Breast epithelium (tissue), 4 donors: ENCODE results near the gene SHROOM3. TPM values are rescaled to one million over a fixed set of nuclear protein-coding genes. Genes with fewer than 3 reads are reported as not detected.
A peak's percentile ranks its signal among the peaks of the same experiment; 100 is the strongest.

Experiments used
- DNase-seq, 2 donors: peaks; one replicate each; pipeline ENCODE4 v3.0.0-alpha.2; 2019; ENCODE audit warnings: low spot score in 2 of 2
- H3K27ac ChIP-seq, 2 donors: fragments of 200-600 bp; sonication (generic) in 1 of 2; one replicate each; pipeline ENCODE4 v1.5.1; 2016 to 2019; ENCODE audit warnings: mild to moderate bottlenecking in 1 of 2
- H3K27me3 ChIP-seq, 2 donors: fragments of 200-600 bp; sonication (generic) in 1 of 2; one replicate each; pipeline versions ENCODE4 v1.5.1 to v1.6.0; 2017 to 2019; ENCODE audit warnings: control low read depth in 1 of 2, mild to moderate bottlenecking in 1 of 2
- H3K36me3 ChIP-seq: fragments of 200-600 bp; one replicate; pipeline ENCODE4 v1.5.1; 2019
- H3K4me1 ChIP-seq, 2 donors: fragments of 200-600 bp; sonication (generic); one replicate each; pipeline ENCODE4 v1.5.1; 2016 to 2019; ENCODE audit warnings: control low read depth in 1 of 2
- H3K4me3 ChIP-seq, 3 donors: fragments of 200-600 bp; sonication (generic); 1 replicate in 2 of 3; 2 replicates in 1 of 3; pipeline ENCODE4 v1.5.1; 2016 to 2019; ENCODE audit warnings: mild to moderate bottlenecking in 3 of 3, moderate library complexity in 2 of 3
- H3K9me3 ChIP-seq, 2 donors: fragments of 200-600 bp; sonication (generic) in 1 of 2; one replicate each; pipeline ENCODE4 v1.5.1; 2016 to 2019; ENCODE audit warnings: control low read depth in 1 of 2
- POLR2A ChIP-seq: fragments of 450-650 bp; IDR thresholded peaks from one replicate; pipeline ENCODE4 v1.6.1; 2016; ENCODE audit warnings: antibody characterized with exemption, mild to moderate bottlenecking, moderate library complexity
- POLR2AphosphoS5 ChIP-seq, 3 donors: sonication (generic); formaldehyde crosslinking; IDR thresholded peaks; one replicate each; pipeline ENCODE4 v1.6.1; 2017; ENCODE audit warnings: antibody characterized with exemption in 3 of 3
- intact Hi-C: fragments of 100-400 bp; cut with DNase I; formaldehyde crosslinking; loops from one replicate; pipeline ENCODE4 v1.15.1; 2023; ENCODE audit warnings: low total_unique reads
- total RNA-seq, 3 donors: library from RNA; depleted of rRNA; stranded (reverse); fragments of >200 nt; gene quantifications; one replicate each; pipeline ENCODE4 v1.1.0, GENCODE V29; 2016
- TF ChIP-seq, protein P1 (sequence below), 3 donors: fragments of 450-650 bp; IDR thresholded peaks; one replicate each; pipeline ENCODE4 v1.5.1; 2016 to 2017; ENCODE audit warnings: antibody characterized with exemption in 3 of 3, mild to moderate bottlenecking in 3 of 3, moderate library complexity in 3 of 3

SHROOM3 gene
- total RNA-seq, 3 donors from 2014 or later, result 0.32 to 145 (median 100) TPM

DNA sequence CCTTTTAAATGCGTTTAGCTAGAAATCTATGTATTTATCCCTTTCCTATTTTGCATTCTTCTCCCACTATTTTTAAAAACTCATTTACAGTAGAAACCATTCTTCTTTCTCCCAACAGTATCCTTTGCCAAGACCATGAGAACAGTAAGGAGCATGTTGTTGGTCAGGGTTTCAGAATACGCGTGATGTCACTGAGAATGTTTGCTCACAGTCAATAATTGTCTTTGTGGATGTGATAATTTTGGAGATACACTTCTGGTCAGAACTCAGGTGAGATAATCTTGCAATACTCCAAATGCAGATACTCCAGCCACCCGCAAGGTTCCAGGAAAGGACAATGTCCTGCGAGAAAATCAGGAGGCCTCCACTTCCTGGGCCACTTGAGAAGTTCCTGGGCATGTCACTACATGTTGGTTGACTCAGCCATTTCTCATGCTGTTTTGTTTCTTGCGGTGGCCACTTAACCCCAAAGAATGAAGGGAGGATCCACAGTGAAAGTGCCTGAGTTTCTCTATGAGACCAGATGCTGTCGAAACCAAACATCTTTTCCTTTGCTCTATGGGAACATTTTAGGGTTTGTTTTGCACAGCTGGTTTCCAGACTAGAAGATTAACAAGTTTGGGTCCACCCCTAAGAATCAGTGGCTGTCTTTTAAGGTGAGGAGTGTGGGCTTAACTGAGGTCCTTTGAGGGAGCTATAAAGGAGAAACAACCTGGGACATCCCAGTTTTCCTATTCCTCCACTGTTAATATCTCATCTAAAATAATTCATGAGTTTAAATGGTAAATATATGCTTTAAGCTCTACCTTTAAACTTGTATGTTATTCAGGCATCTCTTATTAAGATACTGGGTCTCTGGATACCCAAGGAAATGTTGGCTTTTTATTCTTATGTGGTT lies 346.9 kb downstream of the SHROOM3 start:
- intact Hi-C loops, result no loop called here
- TF ChIP-seq, protein P1, sequence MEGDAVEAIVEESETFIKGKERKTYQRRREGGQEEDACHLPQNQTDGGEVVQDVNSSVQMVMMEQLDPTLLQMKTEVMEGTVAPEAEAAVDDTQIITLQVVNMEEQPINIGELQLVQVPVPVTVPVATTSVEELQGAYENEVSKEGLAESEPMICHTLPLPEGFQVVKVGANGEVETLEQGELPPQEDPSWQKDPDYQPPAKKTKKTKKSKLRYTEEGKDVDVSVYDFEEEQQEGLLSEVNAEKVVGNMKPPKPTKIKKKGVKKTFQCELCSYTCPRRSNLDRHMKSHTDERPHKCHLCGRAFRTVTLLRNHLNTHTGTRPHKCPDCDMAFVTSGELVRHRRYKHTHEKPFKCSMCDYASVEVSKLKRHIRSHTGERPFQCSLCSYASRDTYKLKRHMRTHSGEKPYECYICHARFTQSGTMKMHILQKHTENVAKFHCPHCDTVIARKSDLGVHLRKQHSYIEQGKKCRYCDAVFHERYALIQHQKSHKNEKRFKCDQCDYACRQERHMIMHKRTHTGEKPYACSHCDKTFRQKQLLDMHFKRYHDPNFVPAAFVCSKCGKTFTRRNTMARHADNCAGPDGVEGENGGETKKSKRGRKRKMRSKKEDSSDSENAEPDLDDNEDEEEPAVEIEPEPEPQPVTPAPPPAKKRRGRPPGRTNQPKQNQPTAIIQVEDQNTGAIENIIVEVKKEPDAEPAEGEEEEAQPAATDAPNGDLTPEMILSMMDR (IDR thresholded peaks at IDR 0.05), result no peak
- no peak for TF ChIP-seq POLR2A
- TF ChIP-seq POLR2AphosphoS5 (IDR thresholded peaks at IDR 0.05), result no peak

DNA sequence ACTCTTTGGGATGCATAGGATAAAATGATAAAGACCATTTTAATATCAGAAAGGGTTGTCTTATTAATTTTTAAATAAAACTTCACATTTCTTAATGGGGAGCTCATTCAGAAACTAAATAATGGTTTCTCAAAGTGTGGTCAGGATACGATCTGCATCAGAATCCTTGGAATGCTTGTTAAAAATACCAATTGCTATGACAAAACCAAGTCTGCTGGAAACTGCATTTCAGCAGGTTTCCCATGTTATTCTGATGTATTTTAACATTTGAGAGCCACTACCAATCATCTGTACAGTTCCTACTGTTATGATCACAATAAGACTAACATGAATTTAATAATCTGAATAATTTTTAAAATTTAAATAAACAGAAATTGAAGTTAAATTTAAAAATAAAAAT lies 347.8 kb downstream of the SHROOM3 start:
- Histone ChIP-seq H3K9me3 (no peaks in the 10 kb centered on the region), H3K27me3 (no peaks in the 10 kb centered on the region), H3K27ac (peak overlapping the region in 1 of 2 donors; percentile 33), H3K36me3 (no peaks in the 10 kb centered on the region), H3K4me3 (no peak overlapping the region), H3K4me1 (no peaks in the 10 kb centered on the region)
- intact Hi-C loops, result no loop called here
- TF ChIP-seq POLR2AphosphoS5 (IDR thresholded peaks at IDR 0.05) (no peak), POLR2A (no peak)
- TF ChIP-seq, protein P1 (IDR thresholded peaks at IDR 0.05), result no peak
- no peak for DNase-seq

More for the DNA sequence above, 346.9 kb downstream of the SHROOM3 start:
- DNase-seq, result peak in 1 of 2 donors; percentile 56
- peak overlapping the region; percentile 33 to 39 for H3K27ac ChIP-seq
- no peaks in the 10 kb centered on the region for H3K36me3 ChIP-seq
- H3K4me1 ChIP-seq, result no peaks in the 10 kb centered on the region
- no peaks in the 10 kb centered on the region for H3K27me3 ChIP-seq
- H3K4me3 ChIP-seq, result no peak overlapping the region
- no peaks in the 10 kb centered on the region for H3K9me3 ChIP-seq

DNA sequence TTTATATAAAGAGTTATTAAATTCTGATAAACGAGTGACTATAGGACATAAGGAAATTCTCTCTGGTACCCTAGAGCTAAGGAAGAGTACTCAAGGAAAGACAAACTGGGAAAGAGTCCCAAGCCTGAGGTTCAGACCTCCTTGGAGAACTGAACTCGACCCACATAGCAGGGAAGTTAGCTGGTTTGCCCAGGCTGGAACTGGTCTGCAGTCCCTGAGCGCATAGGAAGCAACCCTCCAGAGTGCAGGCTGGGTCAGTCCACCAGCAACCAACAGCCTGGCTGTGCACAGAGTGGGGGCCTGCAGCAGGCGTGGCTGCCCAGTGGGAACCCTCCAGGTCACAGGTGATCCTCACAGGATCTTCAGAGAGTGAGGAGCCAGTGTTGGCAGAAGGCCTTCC lies 348.8 kb downstream of the SHROOM3 start:
- peak overlapping the region in 1 of 2 donors; percentile 33 for H3K27ac ChIP-seq
- H3K27me3 ChIP-seq, result no peaks in the 10 kb centered on the region
- intact Hi-C loops, result no loop called here
- no peaks in the 10 kb centered on the region for H3K9me3 ChIP-seq
- DNase-seq, result no peak
- H3K36me3 ChIP-seq, result no peaks in the 10 kb centered on the region
- H3K4me1 ChIP-seq, result no peaks in the 10 kb centered on the region
- TF ChIP-seq POLR2AphosphoS5 (IDR thresholded peaks at IDR 0.05) (no peak), POLR2A (no peak)
- TF ChIP-seq, protein P1 (IDR thresholded peaks at IDR 0.05), result no peak
- no peak overlapping the region for H3K4me3 ChIP-seq

- no peaks in the 10 kb centered on the region for H3K27me3 ChIP-seq
- no peak for DNase-seq
- peak overlapping the region in 1 of 2 donors; percentile 33 for H3K27ac ChIP-seq
- no peak overlapping the region for H3K4me3 ChIP-seq
- intact Hi-C loops, result no loop called here
- no peaks in the 10 kb centered on the region for H3K4me1 ChIP-seq
- no peaks in the 10 kb centered on the region for H3K9me3 ChIP-seq
- H3K36me3 ChIP-seq, result no peaks in the 10 kb centered on the region
- no peak for TF ChIP-seq POLR2AphosphoS5 (IDR thresholded peaks at IDR 0.05)
- TF ChIP-seq POLR2A, result no peak
- TF ChIP-seq, protein P1 (IDR thresholded peaks at IDR 0.05), result no peak
Measured at GRCh38 chr4:76784237-76784636, 349.2 kb downstream of the SHROOM3 start.

DNA sequence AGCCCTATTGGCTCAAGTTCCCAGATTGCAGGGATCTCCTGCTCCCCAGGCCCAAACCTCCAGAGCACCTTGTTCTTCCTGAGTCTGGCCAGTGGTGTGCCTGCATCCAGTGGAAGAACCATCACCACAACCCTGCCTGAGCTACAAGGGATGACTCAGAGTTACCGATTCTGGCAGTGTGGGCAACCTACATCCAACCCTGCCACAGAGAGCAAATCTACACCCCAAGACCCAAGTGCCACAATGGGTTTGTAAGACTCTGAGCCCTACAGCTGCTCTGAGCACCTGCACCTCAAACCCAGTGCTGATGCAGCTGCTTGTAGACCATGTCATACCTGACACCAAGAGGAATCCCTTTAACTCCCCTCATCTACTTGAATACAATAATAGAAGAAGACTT lies 352.9 kb downstream of the SHROOM3 start:
- TF ChIP-seq POLR2AphosphoS5 (IDR thresholded peaks at IDR 0.05) (no peak), POLR2A (no peak)
- TF ChIP-seq, protein P1 (IDR thresholded peaks at IDR 0.05), result no peak
- no peak overlapping the region for H3K27ac ChIP-seq
- no peaks in the 10 kb centered on the region for H3K4me1 ChIP-seq
- no peaks in the 10 kb centered on the region for H3K27me3 ChIP-seq
- H3K36me3 ChIP-seq, result no peaks in the 10 kb centered on the region
- no peak overlapping the region for H3K4me3 ChIP-seq
- no peak for DNase-seq
- intact Hi-C loops, result no loop called here
- no peaks in the 10 kb centered on the region for H3K9me3 ChIP-seq
